Measurements from ENCODE around the gene EML1. TPM values are rescaled to one million over a fixed set of nuclear protein-coding genes. Genes with fewer than 3 reads are reported as not detected.

Gene EML1
- total RNA-seq, 2 donors from 2014 or later = 83.1 to 92.6 TPM

DNA sequence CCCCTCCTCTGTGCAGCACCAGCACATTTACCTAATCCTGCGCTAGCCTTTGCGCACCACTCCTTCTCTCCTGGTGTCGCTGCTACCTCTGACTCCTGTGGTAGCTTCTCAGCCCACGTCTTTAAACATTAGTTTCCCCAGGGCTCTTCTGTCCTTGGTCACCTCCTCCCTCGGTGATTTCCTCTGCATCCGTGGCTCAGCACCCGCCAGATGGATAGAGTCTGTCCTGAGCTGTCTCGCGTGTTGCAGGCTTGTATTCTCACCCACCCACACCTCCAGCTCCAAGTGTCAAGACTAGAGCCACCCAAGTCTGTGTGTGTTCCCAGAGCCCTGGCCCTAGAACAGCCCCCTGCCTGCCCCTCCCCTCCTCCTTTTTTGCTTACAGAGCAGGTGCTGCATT is 83.2 kb downstream of the EML1 start:
- no peak for DNase-seq (ENCODE audit: low spot score)
- intact Hi-C loops (cut with DNase I) = no loop called here

DNA sequence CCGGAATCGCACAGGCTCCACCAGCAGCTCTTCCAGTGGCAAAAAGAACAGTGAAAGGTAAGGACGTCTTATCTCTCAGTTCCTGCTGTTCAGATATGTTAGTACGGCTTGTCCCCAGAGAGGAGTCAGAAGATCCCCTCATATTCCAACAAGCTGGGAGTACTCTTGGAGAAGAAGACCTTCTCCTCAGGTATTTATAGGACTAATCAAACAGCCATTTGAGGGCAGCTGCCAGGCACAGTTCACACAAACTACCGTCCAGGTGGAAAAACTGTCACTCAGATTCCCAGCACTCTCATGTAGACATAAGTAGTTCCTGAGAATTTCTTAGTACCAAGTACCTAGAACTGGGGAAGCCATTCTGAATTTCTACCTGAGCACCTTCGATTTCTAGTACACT is 85.3 kb downstream of the EML1 start:
- intact Hi-C loops (cut with DNase I) = no loop called here
- DNase-seq (ENCODE audit: low spot score) = no peak

DNA sequence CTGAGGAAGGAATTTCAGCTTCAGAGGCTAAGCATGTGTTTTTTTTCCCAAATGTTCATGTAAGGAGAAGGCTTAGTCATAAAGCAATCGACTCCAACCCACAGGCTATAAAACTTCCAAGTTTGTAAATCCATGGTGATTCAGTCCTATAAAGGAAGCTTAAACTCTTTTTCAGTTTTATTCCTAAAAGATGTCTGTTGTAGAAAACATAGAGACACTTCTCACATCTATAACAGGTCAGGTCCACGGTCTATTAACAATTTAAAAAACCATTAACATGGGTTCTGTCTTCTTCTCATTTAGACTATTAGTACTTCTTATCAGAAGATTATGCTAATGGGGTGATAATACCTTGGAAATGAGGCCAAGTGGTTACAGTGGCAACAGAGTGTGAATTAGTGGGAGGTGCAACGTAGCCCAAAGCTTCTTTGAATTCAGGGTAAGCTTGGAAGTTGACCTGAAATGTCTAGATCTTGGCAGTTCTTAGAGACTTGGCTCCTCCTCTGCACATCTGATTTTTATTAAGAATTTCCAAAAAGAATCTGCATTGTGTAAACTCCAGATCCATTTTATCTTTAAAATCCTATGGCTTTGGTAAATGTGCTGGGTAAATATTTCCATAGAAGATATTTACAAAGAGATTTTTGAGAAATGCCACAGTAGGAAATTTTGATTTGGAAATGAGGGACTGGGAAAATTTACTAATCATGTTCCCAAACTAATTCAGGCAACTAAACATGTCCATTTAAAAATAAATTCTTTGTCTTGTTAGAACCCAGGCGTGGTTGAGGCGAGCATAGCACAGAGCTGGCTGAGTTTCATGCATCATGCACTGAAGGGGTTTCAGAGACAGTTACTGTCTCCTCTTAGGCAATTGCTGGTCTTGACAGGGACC is 86.4 kb downstream of the EML1 start:
- intact Hi-C loops (cut with DNase I) = loop anchor here in 1 of 2 donors (10.0 kb wide), 1 partner anchor 365 kb away; no protein-coding TSS in a partner anchor
- DNase-seq (ENCODE audit: low spot score) = no peak

- intact Hi-C loops (cut with DNase I) = loop anchor here in 1 of 2 donors (10.0 kb wide), 1 partner anchor 366 kb away; no protein-coding TSS in a partner anchor
- DNase-seq (ENCODE audit: low spot score) = no peak
Observed at GRCh38 chr14:99880651-99881420, 87.6 kb downstream of the EML1 start.

GRCh38 chr14:99883866-99884650 is 90.8 kb downstream of the EML1 start:
- intact Hi-C loops (cut with DNase I) = loop anchor here in 1 of 2 donors (10.0 kb wide), 1 partner anchor 369 kb away; no protein-coding TSS in a partner anchor
- DNase-seq (ENCODE audit: low spot score) = no peak

- intact Hi-C loops (cut with DNase I) = loop anchor here (5.0 to 10.0 kb wide), 3 partner anchors 158 to 370 kb away; partner anchors contain the start of gene CYP46A1 (in 1 of the 2)
- no peak for DNase-seq (ENCODE audit: low spot score)
Observed at GRCh38 chr14:99884834-99885648, 91.8 kb downstream of the EML1 start.

GRCh38 chr14:99885649-99885958 is 92.4 kb downstream of the EML1 start:
- DNase-seq (ENCODE audit: low spot score) = no peak
- intact Hi-C loops (cut with DNase I) = loop anchor here (5.0 to 10.0 kb wide), 3 partner anchors 158 to 371 kb away; partner anchors contain the start of gene CYP46A1 (in 1 of the 2)

DNA sequence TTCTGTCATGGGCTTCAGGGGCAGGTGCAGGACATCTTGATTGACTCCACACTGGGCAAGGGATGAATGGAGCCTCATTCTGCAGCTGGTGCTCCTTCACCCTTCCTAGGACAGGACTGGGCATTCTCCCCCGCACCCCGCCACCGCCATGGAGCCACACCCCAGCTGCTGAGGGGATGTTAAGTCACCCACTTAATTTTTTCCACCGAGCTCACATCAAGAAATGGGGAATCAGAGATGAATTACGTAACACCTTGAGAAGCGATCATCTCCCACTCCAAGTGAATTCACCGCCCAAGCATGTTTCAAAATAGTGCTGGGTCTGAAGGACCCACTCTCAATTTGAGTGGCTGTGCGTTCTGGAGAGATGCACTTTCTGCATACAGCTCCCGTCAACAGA is 94.2 kb downstream of the EML1 start:
- DNase-seq (ENCODE audit: low spot score) = no peak
- intact Hi-C loops (cut with DNase I) = loop anchor here (5.0 to 10.0 kb wide), 3 partner anchors 160 to 373 kb away; partner anchors contain the start of gene CYP46A1 (in 1 of the 2)

DNA sequence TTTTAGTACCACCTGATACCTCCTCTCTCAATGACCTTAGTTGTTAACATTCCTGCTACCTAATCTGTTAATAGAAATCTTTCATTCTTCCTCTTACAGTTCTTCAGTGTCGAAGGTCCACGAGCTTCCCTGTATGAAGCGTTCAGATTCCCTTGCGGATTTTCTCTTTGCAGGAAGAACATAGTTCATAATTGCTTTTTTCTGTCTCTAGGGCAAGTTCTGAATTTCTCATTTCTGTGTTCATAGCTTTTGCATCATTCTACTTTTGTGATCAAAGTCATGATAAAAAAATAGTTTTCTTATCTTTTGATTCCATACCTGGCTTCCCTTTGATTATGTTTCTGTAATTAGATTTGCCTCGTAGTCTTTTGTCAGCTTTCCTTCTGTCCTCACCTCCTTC is 94.9 kb downstream of the EML1 start:
- no peak for DNase-seq (ENCODE audit: low spot score)
- intact Hi-C loops (cut with DNase I) = loop anchor here (5.0 to 10.0 kb wide), 3 partner anchors 161 to 373 kb away; partner anchors contain the start of gene CYP46A1 (in 1 of the 2)

DNA sequence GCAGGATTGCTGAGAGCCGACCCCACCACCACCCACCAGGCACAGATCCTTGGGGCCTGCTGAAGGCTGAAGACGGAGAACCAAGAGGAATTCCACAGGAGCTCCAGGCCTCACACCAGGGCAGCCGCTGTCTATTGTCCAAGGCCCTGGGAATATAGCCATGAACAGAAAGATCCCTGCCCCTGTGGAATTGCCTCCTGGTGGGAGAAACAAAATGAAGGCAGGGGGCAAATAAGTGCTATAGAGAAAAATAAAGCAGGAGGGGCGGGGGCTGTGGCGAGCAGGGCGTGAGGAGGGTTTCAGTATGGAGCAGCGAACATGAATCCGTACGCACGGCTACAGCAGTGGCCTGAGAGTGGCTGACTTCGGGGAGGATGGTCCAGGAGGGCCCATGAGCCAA is 96.1 kb downstream of the EML1 start:
- intact Hi-C loops (cut with DNase I) = loop anchor here (5.0 to 10.0 kb wide), 3 partner anchors 162 to 374 kb away; partner anchors contain the start of gene CYP46A1 (in 1 of the 2)
- DNase-seq (ENCODE audit: low spot score) = no peak

DNA sequence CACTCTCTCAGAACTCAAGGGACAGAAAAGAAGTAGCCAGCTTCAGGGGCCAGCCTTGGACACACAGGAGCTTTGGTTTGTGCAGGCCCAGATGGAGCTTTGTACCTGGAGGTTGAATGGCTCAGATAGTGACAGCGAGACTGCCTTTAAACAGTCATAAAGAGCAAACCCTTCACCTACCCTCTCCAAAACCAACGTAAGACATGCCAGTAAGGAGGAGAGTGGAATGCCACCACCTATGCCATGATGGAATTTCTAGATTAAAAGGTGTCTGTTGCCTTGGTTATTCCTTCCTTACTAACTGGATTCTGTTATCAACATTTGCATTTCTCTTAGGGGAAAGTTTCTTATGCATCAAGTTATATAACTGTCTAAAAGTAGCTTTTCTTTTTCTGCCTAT is 98.1 kb downstream of the EML1 start:
- DNase-seq (ENCODE audit: low spot score) = no peak
- intact Hi-C loops (cut with DNase I) = no loop called here

DNA sequence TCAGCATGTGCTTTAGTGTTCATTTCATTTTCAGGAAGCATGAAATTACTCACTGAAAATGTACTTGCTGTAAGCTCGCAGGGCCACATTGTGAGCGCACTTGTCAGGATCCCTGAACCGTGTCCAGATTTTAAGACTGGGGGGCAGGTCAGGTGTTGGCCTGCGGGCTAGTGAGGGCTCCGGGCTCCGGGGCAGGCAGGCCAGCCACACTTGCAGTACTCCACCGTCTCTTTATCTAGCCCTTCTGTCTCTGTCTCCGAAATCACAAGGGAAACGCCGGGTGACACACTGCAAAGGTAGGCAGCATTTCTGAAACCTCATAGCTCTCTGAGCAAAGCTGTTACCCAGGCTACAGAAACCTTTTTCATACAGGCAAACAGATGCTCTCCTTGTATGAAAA is 98.7 kb downstream of the EML1 start:
- DNase-seq (ENCODE audit: low spot score) = no peak
- intact Hi-C loops (cut with DNase I) = no loop called here

GRCh38 chr14:99892406-99892805 is 99.2 kb downstream of the EML1 start:
- DNase-seq (ENCODE audit: low spot score) = no peak
- intact Hi-C loops (cut with DNase I) = no loop called here

DNA sequence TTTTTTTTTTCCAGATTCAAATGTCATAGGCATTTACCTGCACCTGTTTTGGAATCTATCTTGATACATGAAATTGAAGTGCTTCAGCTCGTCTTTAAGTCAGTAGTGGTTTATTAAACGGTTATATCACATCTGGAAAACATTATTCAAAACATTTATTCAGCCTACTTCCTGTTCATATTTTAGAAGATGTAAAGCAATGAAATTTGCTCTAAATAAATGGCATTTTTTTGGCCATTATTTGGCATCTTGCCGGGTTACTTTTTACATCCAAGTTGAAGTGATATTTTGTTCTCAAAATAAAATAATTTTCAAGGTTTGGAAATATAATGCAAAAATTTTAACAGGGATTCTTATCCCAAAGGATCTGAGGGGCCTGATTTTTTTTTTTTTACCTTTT is 103.1 kb downstream of the EML1 start:
- intact Hi-C loops (cut with DNase I) = no loop called here
- DNase-seq (ENCODE audit: low spot score) = no peak

GRCh38 chr14:99899578-99900178 is 106.5 kb downstream of the EML1 start:
- DNase-seq (ENCODE audit: low spot score) = no peak
- intact Hi-C loops (cut with DNase I) = no loop called here

DNA sequence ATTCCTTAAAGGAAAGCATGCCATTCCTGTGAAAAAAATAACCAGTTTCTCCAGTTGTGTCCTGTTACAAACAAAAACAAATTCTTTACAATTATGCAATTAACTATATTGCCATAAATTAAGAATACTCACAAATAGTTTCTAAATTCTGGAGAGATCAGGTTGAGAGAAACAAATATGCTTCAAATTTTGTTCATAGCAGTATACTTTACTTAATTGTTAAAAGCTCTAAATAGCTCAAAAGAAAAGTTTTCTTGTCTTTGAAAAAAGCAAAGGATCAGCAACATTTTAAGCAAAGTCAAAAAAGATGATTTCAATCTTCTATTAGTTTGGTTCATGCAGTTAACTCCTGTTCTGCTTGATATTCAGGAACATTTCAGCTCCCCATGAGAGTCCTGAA is 109.7 kb downstream of the EML1 start:
- intact Hi-C loops (cut with DNase I) = no loop called here
- no peak for DNase-seq (ENCODE audit: low spot score)

DNA sequence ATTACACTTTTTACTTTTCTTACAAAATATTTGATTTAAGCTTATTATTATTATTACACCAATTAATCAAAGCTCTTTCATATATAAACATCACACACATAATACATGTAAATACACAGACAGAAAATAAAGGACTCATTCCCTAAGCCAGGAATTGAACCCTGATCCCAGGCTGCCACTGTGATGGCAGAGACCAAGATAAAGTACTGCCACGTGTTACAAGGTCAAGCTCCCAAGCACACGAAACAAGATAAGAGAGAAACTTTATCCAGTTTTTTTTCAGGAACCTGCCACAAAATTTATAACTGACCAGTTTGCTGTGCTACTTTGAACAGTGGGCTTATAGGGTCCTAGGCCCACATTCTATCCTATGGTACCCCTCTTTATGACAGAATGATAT is 111.3 kb downstream of the EML1 start:
- intact Hi-C loops (cut with DNase I) = no loop called here
- DNase-seq (ENCODE audit: low spot score) = no peak

GRCh38 chr14:99905121-99905520 is 111.9 kb downstream of the EML1 start:
- no peak for DNase-seq (ENCODE audit: low spot score)
- intact Hi-C loops (cut with DNase I) = no loop called here

All from posterior vena cava (tissue), 2 donors.